ENCODE measurements around the gene TMEM181.

Gene TMEM181

DNA sequence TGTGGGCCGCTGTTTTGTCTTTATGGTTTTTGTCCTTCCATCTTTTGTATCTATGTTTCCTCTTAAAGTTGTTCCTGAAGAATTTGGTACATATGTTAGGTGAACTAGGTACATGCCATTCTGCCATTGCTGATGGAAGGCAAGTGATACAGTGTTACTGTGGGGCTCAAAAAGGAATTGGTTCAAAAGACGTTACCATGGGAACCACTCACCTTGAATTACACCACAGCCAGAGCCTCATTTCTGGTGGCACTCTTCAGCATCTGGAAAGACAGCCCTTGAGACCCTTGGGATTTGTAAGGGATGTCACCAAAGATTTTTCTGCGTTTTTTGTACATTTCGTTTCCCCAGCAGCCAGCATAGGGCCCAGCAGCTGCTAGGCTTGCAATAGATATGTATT, 31.9 kb downstream of the TMEM181 start:
- no peak overlapping the region for H3K4me3 ChIP-seq (ENCODE audit: control insufficient read depth, low read depth, low read length)
- TF ChIP-seq, protein P1, sequence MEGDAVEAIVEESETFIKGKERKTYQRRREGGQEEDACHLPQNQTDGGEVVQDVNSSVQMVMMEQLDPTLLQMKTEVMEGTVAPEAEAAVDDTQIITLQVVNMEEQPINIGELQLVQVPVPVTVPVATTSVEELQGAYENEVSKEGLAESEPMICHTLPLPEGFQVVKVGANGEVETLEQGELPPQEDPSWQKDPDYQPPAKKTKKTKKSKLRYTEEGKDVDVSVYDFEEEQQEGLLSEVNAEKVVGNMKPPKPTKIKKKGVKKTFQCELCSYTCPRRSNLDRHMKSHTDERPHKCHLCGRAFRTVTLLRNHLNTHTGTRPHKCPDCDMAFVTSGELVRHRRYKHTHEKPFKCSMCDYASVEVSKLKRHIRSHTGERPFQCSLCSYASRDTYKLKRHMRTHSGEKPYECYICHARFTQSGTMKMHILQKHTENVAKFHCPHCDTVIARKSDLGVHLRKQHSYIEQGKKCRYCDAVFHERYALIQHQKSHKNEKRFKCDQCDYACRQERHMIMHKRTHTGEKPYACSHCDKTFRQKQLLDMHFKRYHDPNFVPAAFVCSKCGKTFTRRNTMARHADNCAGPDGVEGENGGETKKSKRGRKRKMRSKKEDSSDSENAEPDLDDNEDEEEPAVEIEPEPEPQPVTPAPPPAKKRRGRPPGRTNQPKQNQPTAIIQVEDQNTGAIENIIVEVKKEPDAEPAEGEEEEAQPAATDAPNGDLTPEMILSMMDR (IDR thresholded peaks at IDR 0.05; ENCODE audit: control insufficient read depth, insufficient read depth, low read depth, low read length, missing control alignments): no peak
- DNase-seq (ENCODE audit: low read depth): no peak

DNA sequence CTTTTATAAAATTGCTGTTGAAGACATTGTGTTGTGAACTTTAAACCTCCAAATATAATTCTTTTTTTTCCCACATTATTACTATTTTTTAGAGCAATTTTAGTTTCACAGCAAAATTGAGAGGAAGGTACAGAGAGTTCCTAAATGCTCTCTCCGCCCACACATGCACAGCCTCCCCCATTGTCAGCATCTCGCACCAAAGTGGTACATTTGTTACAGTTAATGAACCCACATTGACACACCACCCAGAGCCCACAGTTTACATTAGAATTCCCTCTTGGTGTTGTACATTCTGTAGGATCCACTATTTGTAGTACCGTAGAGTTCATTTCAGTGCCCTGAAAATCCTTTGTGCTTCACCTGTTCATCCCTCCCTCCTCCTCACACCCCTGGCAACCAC, 33.8 kb downstream of the TMEM181 start:
- TF ChIP-seq, protein P1 (IDR thresholded peaks at IDR 0.05; ENCODE audit: control insufficient read depth, insufficient read depth, low read depth, low read length, missing control alignments): no peak
- no peak overlapping the region for H3K4me3 ChIP-seq (ENCODE audit: control insufficient read depth, low read depth, low read length)
- no peak for DNase-seq (ENCODE audit: low read depth)

DNA sequence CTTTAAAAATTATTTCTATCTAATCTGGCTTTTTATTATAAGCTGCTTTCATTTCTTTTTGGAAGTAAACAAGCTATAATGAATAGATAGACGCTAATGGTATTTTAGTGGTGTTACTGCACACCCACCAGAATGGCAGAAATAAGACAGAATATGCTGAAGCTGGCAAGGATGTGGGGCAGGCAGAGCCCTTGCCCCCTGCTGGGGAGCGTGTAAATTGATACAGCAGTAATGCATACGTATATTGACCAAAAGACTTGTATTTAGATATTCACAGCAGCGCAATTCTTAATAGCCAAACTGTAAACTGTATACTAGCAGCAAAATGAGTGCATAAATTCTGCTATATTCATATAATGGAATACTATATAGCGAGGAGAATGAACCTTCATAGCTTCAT, 35.3 kb downstream of the TMEM181 start:
- TF ChIP-seq, protein P1 (IDR thresholded peaks at IDR 0.05; ENCODE audit: control insufficient read depth, insufficient read depth, low read depth, low read length, missing control alignments): peak; percentile 17
- no peak for DNase-seq (ENCODE audit: low read depth)
- H3K4me3 ChIP-seq (ENCODE audit: control insufficient read depth, low read depth, low read length): no peak overlapping the region

DNA sequence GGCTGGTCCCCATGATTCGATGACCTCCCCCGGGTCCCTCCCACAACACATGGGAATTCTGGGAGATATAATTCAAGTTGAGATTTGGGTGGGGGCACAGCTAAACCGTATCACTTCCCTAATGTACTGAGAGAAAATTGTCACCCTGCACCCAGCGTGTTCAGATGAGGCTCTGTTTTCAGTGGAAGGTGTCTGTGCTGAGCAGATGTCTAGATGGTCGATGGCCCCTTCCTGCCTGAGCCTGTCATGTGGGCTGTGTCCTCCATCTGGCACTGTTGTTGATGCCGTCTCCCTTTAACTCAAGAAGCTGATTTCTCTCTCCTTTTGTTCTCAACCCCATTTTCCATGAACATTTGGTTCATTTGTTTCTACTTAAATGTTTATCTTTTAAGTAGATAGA, 37.0 kb downstream of the TMEM181 start:
- no peak for DNase-seq (ENCODE audit: low read depth)
- no peak overlapping the region for H3K4me3 ChIP-seq (ENCODE audit: control insufficient read depth, low read depth, low read length)
- TF ChIP-seq, protein P1 (IDR thresholded peaks at IDR 0.05; ENCODE audit: control insufficient read depth, insufficient read depth, low read depth, low read length, missing control alignments): no peak

DNA sequence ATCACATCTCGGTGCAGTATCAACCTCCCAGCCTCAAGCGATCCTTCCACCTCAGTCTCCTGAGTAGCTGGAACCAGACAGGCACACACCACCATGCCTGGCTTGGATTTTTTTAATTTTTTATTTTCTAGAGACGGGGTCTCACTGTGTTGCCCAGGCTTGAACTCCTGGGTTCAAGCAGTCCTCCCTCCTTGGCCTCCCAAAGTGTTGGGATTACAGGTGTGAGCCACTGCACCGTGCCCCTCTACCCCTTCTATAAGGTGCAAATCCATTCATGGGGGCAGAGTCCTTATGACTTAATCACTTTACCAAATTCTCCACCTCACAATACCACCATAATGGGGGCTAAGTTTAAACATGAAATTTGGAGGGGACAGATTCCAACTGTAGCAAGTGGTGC, 37.7 kb downstream of the TMEM181 start:
- H3K4me3 ChIP-seq (ENCODE audit: control insufficient read depth, low read depth, low read length): no peak overlapping the region
- DNase-seq (ENCODE audit: low read depth): no peak
- TF ChIP-seq, protein P1 (IDR thresholded peaks at IDR 0.05; ENCODE audit: control insufficient read depth, insufficient read depth, low read depth, low read length, missing control alignments): no peak

DNA sequence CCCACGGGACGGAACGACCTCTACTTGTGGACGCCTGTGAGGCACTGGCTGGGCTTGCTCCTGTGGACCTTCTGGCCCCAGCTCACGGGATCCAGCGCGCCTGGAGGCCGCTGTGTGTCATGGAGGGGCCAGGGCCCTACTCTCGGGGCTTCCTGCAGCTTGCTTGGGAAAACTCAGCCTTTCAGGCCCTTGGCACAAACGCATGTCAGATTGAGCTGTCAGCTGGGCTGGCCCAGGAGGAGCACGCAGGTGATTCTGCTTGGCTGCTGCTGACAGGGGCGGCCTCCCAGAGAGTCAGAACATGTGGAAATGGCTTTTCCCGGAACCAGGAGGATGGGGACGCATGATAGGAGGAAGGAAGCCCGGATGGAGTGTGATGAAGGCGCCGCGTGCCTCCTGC, 39.7 kb downstream of the TMEM181 start:
- TF ChIP-seq, protein P1 (IDR thresholded peaks at IDR 0.05; ENCODE audit: control insufficient read depth, insufficient read depth, low read depth, low read length, missing control alignments): no peak
- DNase-seq (ENCODE audit: low read depth): no peak
- H3K4me3 ChIP-seq (ENCODE audit: control insufficient read depth, low read depth, low read length): no peak overlapping the region
